ENCODE measurements around the gene TTC4. TPM values are rescaled to one million over a fixed set of nuclear protein-coding genes. Genes with fewer than 3 reads are reported as not detected.
A peak's percentile ranks its signal among the peaks of the same experiment; 100 is the strongest.

Gene TTC4
- total and polyA plus RNA-seq, 2 experiments from 2014 or later, result 25.1 to 33.6 TPM

DNA sequence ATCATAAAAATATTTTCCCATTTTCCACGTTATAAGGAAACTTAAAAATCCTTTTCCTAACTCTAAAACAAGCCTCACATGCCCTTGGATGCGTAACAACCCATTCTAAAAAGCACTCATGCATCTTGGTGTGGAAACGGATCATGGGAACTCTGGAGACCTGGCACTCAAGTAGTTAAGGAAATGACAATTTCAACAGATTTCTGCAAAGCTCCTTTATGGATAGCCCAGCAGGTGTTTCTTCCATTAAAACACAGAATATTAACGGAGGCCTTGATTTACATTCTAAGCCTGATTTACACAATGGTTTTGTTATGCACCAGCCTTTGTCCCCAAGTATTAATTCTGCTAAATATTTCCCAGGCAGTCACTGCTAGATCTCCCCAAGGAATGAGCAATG, 35.8 kb downstream of the TTC4 start (continued):
- TF ChIP-seq, protein P1, sequence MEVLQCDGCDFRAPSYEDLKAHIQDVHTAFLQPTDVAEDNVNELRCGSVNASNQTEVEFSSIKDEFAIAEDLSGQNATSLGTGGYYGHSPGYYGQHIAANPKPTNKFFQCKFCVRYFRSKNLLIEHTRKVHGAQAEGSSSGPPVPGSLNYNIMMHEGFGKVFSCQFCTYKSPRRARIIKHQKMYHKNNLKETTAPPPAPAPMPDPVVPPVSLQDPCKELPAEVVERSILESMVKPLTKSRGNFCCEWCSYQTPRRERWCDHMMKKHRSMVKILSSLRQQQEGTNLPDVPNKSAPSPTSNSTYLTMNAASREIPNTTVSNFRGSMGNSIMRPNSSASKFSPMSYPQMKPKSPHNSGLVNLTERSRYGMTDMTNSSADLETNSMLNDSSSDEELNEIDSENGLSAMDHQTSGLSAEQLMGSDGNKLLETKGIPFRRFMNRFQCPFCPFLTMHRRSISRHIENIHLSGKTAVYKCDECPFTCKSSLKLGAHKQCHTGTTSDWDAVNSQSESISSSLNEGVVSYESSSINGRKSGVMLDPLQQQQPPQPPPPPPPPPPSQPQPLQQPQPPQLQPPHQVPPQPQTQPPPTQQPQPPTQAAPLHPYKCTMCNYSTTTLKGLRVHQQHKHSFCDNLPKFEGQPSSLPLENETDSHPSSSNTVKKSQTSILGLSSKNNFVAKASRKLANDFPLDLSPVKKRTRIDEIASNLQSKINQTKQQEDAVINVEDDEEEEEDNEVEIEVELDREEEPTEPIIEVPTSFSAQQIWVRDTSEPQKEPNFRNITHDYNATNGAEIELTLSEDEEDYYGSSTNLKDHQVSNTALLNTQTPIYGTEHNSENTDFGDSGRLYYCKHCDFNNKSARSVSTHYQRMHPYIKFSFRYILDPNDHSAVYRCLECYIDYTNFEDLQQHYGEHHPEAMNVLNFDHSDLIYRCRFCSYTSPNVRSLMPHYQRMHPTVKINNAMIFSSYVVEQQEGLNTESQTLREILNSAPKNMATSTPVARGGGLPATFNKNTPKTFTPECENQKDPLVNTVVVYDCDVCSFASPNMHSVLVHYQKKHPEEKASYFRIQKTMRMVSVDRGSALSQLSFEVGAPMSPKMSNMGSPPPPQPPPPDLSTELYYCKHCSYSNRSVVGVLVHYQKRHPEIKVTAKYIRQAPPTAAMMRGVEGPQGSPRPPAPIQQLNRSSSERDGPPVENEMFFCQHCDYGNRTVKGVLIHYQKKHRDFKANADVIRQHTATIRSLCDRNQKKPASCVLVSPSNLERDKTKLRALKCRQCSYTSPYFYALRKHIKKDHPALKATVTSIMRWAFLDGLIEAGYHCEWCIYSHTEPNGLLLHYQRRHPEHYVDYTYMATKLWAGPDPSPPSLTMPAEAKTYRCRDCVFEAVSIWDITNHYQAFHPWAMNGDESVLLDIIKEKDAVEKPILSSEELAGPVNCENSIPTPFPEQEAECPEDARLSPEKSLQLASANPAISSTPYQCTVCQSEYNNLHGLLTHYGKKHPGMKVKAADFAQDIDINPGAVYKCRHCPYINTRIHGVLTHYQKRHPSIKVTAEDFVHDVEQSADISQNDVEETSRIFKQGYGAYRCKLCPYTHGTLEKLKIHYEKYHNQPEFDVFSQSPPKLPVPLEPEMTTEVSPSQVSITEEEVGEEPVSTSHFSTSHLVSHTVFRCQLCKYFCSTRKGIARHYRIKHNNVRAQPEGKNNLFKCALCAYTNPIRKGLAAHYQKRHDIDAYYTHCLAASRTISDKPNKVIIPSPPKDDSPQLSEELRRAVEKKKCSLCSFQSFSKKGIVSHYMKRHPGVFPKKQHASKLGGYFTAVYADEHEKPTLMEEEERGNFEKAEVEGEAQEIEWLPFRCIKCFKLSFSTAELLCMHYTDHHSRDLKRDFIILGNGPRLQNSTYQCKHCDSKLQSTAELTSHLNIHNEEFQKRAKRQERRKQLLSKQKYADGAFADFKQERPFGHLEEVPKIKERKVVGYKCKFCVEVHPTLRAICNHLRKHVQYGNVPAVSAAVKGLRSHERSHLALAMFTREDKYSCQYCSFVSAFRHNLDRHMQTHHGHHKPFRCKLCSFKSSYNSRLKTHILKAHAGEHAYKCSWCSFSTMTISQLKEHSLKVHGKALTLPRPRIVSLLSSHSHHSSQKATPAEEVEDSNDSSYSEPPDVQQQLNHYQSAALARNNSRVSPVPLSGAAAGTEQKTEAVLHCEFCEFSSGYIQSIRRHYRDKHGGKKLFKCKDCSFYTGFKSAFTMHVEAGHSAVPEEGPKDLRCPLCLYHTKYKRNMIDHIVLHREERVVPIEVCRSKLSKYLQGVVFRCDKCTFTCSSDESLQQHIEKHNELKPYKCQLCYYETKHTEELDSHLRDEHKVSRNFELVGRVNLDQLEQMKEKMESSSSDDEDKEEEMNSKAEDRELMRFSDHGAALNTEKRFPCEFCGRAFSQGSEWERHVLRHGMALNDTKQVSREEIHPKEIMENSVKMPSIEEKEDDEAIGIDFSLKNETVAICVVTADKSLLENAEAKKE (CRISPR knock-in tag; IDR thresholded peaks at IDR 0.05), result no peak

DNA sequence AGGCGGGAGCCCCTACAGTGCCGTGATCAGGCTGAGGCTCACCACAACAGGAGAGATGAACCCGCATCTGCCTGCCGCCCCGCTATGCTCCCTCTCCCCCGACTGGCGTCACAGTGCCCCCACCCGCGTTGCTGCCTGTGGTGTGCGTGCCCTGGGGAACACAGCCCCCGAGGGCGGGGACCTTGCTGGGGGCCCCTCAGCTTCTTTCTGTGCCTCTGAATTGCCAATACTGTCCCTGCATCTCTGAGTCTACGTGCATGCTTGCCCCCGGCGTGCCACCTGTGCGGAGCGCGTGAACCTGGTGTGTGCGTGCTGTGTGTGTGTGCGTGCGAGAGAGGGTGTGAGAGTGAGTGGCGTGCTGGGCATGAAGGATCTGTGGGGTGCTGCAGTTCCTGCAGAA, 38.4 kb downstream of the TTC4 start:
- peak; percentile 27; the same call in 1 of the 3 replicates for ATAC-seq
- peaks cover 8% of the 10 kb centered on the region; the same call in 1 of the 3 replicates for H3K36me3 Mint-ChIP-seq (ENCODE audit: low read depth)
- H3K9me2 ChIP-seq (ENCODE audit: insufficient read depth), result no peaks in the 10 kb centered on the region
- H3K9me3 Mint-ChIP-seq, result no peaks in the 10 kb centered on the region
- H3F3A ChIP-seq (replicated peaks; ENCODE audit: low read depth), result no peaks in the 10 kb centered on the region
- no peak for DNase-seq (ENCODE audit: low spot score)
- H3K27me3 Mint-ChIP-seq (ENCODE audit: insufficient read depth, low read depth, poor library complexity), result peaks cover 4% of the 10 kb centered on the region
- no peak overlapping the region for H3K4me3 Mint-ChIP-seq
- peak overlapping the region; percentile 82; the same call in 1 of the 2 replicates for H3K27ac Mint-ChIP-seq
- H3K4me1 ChIP-seq (ENCODE audit: insufficient read depth), result peaks cover 16% of the 10 kb centered on the region; the same call in 1 of the 2 replicates
- H3K4me1 Mint-ChIP-seq, result peaks cover 15% of the 10 kb centered on the region
- no peaks in the 10 kb centered on the region for H3K79me2 ChIP-seq (replicated peaks; ENCODE audit: insufficient read depth)
- H2AFZ ChIP-seq, result no peak overlapping the region
- no peaks in the 10 kb centered on the region for H3K27me3 ChIP-seq (ENCODE audit: insufficient read depth)
- no peaks in the 10 kb centered on the region for H4K20me1 ChIP-seq (replicated peaks; ENCODE audit: insufficient read depth)
- H3K27ac ChIP-seq (ENCODE audit: low read depth), result no peak overlapping the region
- H3K4me2 ChIP-seq, result no peak overlapping the region
- no peaks in the 10 kb centered on the region for H3K36me3 ChIP-seq (ENCODE audit: insufficient read depth)
- H3K4me3 ChIP-seq, result no peak overlapping the region
- no peak for TF ChIP-seq POLR2AphosphoS5 (IDR thresholded peaks at IDR 0.05; ENCODE audit: low read depth)
- TF ChIP-seq, protein P2, sequence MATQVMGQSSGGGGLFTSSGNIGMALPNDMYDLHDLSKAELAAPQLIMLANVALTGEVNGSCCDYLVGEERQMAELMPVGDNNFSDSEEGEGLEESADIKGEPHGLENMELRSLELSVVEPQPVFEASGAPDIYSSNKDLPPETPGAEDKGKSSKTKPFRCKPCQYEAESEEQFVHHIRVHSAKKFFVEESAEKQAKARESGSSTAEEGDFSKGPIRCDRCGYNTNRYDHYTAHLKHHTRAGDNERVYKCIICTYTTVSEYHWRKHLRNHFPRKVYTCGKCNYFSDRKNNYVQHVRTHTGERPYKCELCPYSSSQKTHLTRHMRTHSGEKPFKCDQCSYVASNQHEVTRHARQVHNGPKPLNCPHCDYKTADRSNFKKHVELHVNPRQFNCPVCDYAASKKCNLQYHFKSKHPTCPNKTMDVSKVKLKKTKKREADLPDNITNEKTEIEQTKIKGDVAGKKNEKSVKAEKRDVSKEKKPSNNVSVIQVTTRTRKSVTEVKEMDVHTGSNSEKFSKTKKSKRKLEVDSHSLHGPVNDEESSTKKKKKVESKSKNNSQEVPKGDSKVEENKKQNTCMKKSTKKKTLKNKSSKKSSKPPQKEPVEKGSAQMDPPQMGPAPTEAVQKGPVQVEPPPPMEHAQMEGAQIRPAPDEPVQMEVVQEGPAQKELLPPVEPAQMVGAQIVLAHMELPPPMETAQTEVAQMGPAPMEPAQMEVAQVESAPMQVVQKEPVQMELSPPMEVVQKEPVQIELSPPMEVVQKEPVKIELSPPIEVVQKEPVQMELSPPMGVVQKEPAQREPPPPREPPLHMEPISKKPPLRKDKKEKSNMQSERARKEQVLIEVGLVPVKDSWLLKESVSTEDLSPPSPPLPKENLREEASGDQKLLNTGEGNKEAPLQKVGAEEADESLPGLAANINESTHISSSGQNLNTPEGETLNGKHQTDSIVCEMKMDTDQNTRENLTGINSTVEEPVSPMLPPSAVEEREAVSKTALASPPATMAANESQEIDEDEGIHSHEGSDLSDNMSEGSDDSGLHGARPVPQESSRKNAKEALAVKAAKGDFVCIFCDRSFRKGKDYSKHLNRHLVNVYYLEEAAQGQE (IDR thresholded peaks at IDR 0.05; ENCODE audit: unreplicated experiment), result no peak
- TF ChIP-seq, protein P1 (CRISPR knock-in tag; IDR thresholded peaks at IDR 0.05), result no peak

Measured in GM23338 (cell line).